NCI-H2227 treated with DMSO at 0.1 percent for 48 hours (cell line): ENCODE measurements around the gene MYO1F.

Experiments
- DNase-seq: peaks from one replicate; lab custom pipeline; 2025; lab: John Stamatoyannopoulos, UW

The MYO1F gene

GRCh38 chr19:8491574-8491973 is 85.7 kb downstream of the MYO1F start:
- no peak for DNase-seq

GRCh38 chr19:8490873-8491272 is 86.4 kb downstream of the MYO1F start:
- no peak for DNase-seq

DNA sequence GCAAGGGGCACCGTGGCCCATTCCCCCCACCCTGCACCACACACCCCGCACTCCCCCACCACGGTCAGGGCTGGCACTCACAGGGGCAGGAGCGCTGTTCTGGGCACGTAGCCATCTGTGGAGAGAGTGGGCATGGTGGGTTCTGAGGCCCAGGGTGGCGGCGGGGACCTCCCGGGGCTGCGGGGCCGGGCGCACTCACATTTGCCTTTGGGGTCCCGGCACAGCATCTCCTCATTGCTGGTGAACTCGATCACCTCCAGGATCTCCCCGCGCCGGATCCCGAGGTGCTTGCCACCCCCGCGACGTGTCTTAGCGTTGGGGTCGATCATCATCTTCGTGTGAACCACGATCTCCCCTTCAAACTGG is 86.9 kb downstream of the MYO1F start:
- no peak for DNase-seq

GRCh38 chr19:8489561-8490394 is 87.5 kb downstream of the MYO1F start:
- no peak for DNase-seq

GRCh38 chr19:8488365-8488764 is 88.9 kb downstream of the MYO1F start:
- no peak for DNase-seq

- no peak for DNase-seq
Observed at GRCh38 chr19:8487137-8487851, 89.9 kb downstream of the MYO1F start.

DNA sequence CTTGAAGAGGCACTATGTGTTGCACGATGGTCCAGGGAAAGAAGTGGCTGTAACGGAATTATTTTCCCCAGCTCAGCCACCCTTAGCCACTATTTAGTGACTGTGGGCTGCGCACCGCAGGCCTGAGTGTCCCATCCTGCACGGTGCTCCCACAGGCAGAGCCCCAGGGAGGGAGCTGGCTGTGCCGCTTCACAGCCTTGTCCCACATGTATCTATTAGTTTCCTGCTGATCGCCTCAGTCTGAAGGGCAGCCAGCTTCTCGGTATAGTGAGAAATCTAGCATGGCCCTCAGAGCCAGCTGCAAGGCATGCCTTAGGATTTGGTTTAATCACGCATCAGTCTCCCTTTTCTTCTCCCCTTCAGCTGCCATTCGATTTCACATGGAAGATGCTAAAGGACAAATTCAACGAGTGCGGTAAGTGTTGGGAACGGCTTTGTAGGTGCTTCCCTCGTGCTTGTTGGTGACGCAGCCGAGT is 90.5 kb downstream of the MYO1F start:
- DNase-seq, result no peak

DNA sequence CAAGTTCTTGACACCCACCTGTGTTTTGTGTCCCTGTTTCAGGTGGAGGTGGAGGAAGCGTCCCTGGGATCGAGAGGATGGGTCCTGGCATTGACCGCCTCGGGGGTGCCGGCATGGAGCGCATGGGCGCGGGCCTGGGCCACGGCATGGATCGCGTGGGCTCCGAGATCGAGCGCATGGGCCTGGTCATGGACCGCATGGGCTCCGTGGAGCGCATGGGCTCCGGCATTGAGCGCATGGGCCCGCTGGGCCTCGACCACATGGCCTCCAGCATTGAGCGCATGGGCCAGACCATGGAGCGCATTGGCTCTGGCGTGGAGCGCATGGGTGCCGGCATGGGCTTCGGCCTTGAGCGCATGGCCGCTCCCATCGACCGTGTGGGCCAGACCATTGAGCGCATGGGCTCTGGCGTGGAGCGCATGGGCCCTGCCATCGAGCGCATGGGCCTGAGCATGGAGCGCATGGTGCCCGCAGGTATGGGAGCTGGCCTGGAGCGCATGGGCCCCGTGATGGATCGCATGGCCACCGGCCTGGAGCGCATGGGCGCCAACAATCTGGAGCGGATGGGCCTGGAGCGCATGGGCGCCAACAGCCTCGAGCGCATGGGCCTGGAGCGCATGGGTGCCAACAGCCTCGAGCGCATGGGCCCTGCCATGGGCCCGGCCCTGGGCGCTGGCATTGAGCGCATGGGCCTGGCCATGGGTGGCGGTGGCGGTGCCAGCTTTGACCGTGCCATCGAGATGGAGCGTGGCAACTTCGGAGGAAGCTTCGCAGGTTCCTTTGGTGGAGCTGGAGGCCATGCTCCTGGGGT is 91.5 kb downstream of the MYO1F start:
- no peak for DNase-seq

- DNase-seq, result no peak
Observed at GRCh38 chr19:8484331-8484894, 92.8 kb downstream of the MYO1F start.

GRCh38 chr19:8483165-8483564 is 94.1 kb downstream of the MYO1F start:
- DNase-seq, result no peak

- no peak for DNase-seq
Observed at GRCh38 chr19:8482696-8483095, 94.5 kb downstream of the MYO1F start.

GRCh38 chr19:8481616-8482015 is 95.6 kb downstream of the MYO1F start:
- DNase-seq, result no peak

DNA sequence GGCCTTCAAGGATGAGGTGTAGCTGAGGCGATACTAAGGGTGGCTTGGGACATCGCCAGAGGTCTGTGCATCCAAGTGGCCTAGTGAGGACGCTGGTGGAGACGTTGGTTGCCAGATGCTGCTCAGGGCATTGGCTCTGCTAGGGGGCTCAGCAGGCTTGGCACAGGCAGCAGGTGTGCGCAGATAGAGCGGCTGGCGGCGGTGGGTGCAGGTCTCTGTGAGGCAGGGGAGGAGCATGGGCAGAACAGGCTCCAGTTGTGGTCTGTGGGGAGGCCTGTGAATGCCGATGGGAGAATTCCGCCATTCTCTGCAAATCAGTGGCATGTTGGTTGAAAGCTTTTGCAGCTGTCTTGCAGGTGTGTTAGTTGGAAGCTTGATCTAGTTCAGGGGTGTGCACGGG is 96.0 kb downstream of the MYO1F start:
- DNase-seq, result no peak

DNA sequence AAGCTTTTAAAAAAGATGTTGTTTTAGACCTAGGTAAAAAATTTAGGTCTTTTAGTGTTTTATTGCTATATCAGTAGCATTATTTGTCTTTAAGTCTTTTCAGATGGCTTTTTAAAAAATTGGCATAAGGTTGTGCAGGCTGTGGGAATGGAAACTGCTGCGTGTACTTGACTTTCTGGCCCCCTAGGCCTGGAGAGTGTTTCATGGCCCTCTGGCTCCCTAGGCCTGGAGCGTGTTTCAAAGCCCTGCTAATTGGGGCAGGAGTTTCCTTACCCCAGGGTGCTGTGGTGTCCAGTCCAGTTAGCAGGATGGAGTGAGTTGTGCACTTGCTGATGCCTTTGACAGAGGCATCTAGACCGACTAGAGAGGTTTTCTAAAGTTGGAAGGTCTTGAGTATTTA is 98.6 kb downstream of the MYO1F start:
- DNase-seq, result no peak

DNA sequence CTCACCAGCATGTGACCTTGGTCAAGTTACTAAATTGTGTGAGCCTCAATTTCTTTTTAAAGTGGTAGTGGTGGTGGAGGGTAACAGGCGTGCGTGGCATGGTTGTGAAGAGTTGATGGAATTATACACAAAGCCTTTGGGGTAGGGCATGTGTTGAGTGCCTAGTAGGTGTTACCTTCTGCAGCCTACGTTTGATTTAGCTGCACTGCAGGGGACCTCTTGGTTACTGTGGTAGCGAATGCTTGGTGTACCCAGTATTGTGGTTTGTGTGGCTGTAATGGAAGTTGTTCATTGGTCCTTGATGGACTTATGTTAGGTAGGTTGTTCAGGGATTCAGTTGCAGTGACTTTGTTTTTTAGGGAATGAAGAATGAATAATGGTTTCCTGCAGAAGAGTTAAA is 99.4 kb downstream of the MYO1F start:
- DNase-seq, result no peak

- DNase-seq, result no peak
Observed at GRCh38 chr19:8476524-8476923, 100.7 kb downstream of the MYO1F start.

DNA sequence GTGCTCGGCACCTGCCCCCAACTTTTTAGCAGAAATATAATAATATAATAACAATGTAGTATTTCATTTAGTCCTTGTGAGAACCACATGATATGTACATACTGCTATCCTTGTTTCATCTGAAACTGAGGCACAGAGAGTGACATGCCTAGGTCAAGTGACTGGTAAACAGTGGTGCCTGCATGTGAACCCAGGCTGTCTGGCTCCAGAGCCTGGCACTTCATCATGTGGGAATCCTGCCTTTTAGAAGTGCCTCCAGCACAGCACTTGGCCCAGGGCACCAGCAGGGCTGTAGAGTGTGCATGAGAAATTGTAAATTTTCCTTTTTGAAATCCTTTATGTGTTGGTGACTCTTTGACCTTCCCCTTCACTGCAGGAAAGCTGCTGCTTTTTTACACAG is 102.2 kb downstream of the MYO1F start:
- DNase-seq, result no peak

- no peak for DNase-seq
Observed at GRCh38 chr19:8473648-8474476, 103.4 kb downstream of the MYO1F start.
